Umbilical cord (tissue), 2 donors: ENCODE data around the gene EHMT2. TPM values are rescaled to one million over a fixed set of nuclear protein-coding genes. Genes with fewer than 3 reads are reported as not detected.
"Not testable (repeated sequence)": the region's sequence is repeated elsewhere in the genome, so short reads cannot be mapped to it uniquely, and the experiment has no call there.

Experiments
- DNase-seq: peaks from one replicate; pipeline ENCODE4 v3.0.0-alpha.2; 2015; ENCODE audit warnings: low spot score
- total RNA-seq: library from RNA; depleted of rRNA; stranded (reverse); fragments of >200 nt; gene quantifications from one replicate; pipeline ENCODE4 v1.2.3, GENCODE V29; 2014; ENCODE audit warnings: low replicate concordance; ENCODE audit not compliant: insufficient read depth

The EHMT2 gene
- total RNA-seq, 1 donor from 2014 or later = 33.9 TPM

DNA sequence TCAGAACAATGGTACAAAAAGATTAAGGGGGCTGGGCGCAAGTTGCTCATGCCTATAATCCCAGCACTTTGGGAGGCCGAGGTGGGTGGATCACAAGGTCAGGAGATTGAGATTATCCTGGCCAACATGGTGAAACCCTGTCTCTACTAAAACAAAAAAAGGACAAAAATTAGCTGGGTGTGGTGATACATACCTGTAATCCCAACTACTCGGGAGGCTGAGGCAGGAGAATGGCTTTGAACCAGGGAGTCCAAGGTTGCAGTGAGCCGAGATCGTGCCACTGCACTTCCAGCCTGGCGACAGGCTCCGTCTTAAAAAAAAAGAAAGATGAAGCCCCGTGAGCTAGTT is 57.7 kb downstream of the EHMT2 start:
- DNase-seq = not testable (repeated sequence)

- no peak for DNase-seq
Observed at GRCh38 chr6:31838968-31839367, 58.5 kb downstream of the EHMT2 start.

GRCh38 chr6:31838114-31838553 is 59.4 kb downstream of the EHMT2 start:
- DNase-seq = not testable (repeated sequence)

GRCh38 chr6:31837369-31838113 is 60.0 kb downstream of the EHMT2 start:
- no peak for DNase-seq

DNA sequence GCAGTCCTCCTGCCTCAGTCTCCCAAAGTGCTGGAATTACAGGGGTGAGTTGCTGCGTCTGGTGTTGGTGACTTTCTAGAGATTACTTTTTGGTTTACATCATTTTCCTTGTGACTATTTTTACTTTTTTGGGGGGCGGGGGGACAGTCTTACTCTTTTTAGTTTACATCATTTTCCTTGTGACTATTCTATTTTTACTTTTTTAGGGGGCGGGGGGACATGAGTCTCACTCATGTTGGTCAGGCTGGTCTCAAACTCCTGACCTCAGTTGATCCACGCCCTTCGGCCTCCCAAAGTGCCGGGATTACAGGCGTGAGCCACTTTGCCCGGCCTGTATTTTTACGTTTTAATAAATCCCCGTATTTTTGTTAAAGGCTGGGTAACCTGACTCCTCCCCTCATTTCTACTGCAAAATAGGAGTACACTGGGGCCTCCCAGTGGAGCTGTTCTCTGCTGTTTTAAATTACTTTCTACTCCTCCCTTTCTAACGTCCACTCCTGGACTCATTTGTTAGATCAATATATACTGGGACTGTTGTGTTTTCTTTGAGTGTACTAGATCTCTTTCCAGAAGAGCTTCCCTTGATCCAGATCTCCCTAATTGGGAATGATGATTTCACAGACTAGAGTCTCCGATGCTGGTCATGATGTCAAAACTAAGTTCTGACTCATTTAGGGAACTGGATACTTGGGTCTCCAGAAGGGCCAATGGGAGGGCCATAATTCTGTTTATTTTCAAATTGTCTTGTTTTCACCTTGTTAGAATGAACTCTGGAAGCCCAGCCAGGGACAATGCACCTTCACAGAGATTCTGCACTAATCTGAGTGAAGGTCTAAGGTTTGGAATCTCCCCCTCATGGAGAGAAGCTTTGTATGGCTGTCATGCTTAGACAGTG is 60.8 kb downstream of the EHMT2 start:
- no peak for DNase-seq

- DNase-seq = no peak
Observed at GRCh38 chr6:31836047-31836473, 61.4 kb downstream of the EHMT2 start.

DNA sequence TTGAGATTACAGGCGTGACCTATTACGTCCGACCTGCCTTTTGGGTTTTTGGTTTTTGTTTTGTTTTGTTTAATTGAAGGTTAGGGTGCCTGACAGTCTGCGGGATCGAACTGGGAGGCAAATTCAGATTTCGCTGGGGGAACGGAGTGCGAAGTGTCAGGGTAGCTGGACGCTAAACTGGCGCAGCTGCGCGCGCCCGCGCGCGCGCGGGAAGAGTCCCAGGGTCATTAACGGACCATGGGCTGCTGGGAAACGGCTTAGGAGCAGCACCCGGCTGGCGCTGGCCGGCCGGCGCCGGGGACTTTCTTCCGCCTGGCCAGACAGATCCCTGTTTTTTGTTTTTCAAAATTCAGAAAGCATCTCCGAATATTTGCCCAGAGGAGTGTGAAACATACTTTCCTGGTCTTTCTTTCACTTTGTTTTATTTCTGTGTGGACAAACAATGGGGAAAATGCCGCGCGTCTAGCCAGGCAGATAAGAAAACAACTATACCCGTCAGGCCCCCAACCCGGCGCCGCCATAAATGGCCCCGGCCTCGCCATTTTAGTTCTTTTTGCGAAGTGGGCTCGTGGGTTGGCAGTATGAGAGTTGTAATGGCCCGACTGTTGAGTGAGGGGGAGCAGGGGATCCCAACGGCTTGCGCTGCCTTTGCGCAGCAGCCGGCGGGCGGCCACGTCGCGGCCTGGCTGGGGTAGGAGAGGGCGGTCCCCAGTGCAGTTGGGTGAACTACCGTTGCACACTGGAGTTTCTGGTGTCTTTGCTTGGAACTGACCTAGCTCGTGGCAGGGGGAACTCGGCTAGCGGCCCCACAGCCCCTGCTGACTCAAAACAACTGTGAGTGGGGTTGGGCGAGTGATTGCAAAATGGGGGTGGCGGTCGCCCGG is 62.9 kb downstream of the EHMT2 start:
- peak; percentile 92 for DNase-seq

DNA sequence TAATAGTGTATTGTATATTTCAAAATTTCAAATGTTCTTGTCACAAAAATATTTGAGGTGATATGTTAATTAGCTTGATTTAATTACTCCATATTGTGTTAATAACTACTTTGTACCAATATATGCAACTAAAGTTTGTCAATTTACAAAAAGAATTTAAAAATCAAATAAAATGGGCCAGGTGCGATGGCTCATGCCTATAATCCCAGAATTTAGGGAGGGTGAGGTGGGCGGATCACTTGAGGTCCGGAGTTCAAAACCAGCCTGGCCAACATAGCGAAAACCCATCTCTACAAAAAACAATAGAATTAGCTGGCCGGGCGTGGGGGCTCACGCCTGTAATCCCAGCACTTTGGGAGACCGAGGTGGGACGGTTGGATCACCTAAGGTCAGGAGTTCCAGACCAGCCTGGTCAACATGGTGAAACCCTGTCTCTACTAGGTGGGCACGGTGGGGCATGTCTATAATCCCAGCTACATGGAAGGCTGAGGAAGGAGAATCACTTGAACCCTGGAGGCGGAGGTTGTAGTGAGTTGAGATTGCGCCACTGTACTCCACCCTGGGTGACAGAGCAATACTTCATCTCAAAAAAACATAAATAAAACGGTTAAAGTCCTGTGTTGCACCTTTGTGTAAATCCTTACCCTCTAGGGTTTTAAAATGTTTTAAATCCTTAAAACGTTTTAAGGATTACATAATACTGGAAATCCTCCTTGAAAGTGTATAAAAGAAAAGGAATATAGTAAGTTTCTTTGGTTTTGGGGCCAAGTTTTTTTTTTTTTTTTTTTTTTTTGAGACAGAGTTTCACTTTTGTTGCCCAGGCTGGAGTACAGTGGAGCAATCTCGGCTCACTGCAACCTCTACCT is 65.9 kb downstream of the EHMT2 start:
- no peak for DNase-seq

DNA sequence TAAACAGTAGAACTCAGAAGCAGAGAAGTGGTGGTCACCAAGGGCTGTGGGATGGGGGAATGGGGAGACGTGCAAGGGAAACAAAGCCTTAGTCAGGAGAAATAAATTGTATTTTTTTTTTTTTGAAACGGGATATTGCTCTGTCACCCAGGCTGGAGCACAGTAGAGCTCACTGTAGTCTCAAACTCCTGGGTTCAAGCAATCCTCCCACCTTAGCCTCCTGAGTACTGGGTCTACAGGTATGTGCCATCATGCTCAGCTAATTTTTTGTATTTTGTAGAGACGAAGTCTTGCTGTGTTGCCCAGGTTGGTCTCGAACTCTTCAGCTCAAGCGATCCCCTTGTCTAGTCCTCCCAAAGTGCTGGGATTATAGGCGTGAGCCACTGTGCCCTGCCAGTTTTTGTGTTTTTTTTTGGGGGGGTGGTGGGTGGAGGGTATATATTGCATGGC is 66.6 kb downstream of the EHMT2 start:
- DNase-seq = no peak

Other genes starting within 250 kb of the EHMT2 start
- 58.7 TPM for gene BAG6, start 245.0 kb downstream of the EHMT2 start, total RNA-seq
- not detected for gene APOM, start 241.8 kb downstream of the EHMT2 start, total RNA-seq
- gene C6orf47, start 236.9 kb downstream of the EHMT2 start, total RNA-seq = 24.1 TPM
- gene GPANK1, start 232.7 kb downstream of the EHMT2 start, total RNA-seq = 9.6 TPM
- gene CSNK2B, start 231.6 kb downstream of the EHMT2 start, total RNA-seq = 36.6 TPM
- gene LY6G5B, start 227.7 kb downstream of the EHMT2 start, total RNA-seq = 1.2 TPM
- 0.48 TPM for gene LY6G5C, start 216.6 kb downstream of the EHMT2 start, total RNA-seq
- gene ABHD16A, start 194.4 kb downstream of the EHMT2 start, total RNA-seq = 33.7 TPM
- gene LY6G6F, start 190.8 kb downstream of the EHMT2 start, total RNA-seq = not detected
- not detected for gene LY6G6D, start 182.3 kb downstream of the EHMT2 start, total RNA-seq
- gene LY6G6C, start 176.0 kb downstream of the EHMT2 start, total RNA-seq = 3.1 TPM
- gene MPIG6B, start 174.3 kb downstream of the EHMT2 start, total RNA-seq = 3.1 TPM
- 87.4 TPM for gene DDAH2, start 168.4 kb downstream of the EHMT2 start, total RNA-seq
- 203 TPM for gene CLIC1, start 161.2 kb downstream of the EHMT2 start, total RNA-seq
- 8.2 TPM for gene MSH5, start 157.7 kb downstream of the EHMT2 start, total RNA-seq
- not detected for gene SAPCD1, start 135.0 kb downstream of the EHMT2 start, total RNA-seq
- not detected for gene VWA7, start 120.4 kb downstream of the EHMT2 start, total RNA-seq
- gene VARS1, start 101.9 kb downstream of the EHMT2 start, total RNA-seq = 18.8 TPM
- gene LSM2, start 90.7 kb downstream of the EHMT2 start, total RNA-seq = 28.9 TPM
- gene HSPA1L, start 82.4 kb downstream of the EHMT2 start, total RNA-seq = 1.4 TPM
- 84.7 TPM for gene HSPA1A, start 82.2 kb downstream of the EHMT2 start, total RNA-seq
- gene HSPA1B, start 70.0 kb downstream of the EHMT2 start, total RNA-seq = 37.3 TPM
- gene NEU1, start 34.9 kb downstream of the EHMT2 start, total RNA-seq = 47.9 TPM
- 0.96 TPM for gene SLC44A4, start 18.7 kb downstream of the EHMT2 start, total RNA-seq
- gene ZBTB12, start 4.4 kb upstream of the EHMT2 start, total RNA-seq = 1.9 TPM
- 27.0 TPM for gene C2, start 30.0 kb upstream of the EHMT2 start, total RNA-seq
- gene CFB, start 48.4 kb upstream of the EHMT2 start, total RNA-seq = 34.7 TPM
- 54.9 TPM for gene NELFE, start 61.3 kb upstream of the EHMT2 start, total RNA-seq
- 34.7 TPM for gene SKIC2, start 61.5 kb upstream of the EHMT2 start, total RNA-seq
- 13.2 TPM for gene DXO, start 74.4 kb upstream of the EHMT2 start, total RNA-seq
- gene C4A, start 84.4 kb upstream of the EHMT2 start, total RNA-seq = 26.2 TPM
- gene C4B, start 117.1 kb upstream of the EHMT2 start, total RNA-seq = 32.3 TPM
- gene CYP21A2, start 140.7 kb upstream of the EHMT2 start, total RNA-seq = not detected
- 24.1 TPM for gene TNXB, start 211.6 kb upstream of the EHMT2 start, total RNA-seq
- gene ATF6B, start 230.5 kb upstream of the EHMT2 start, total RNA-seq = 14.4 TPM
- gene FKBPL, start 232.6 kb upstream of the EHMT2 start, total RNA-seq = 1.2 TPM